Adrenal gland (tissue), 5 donors: ENCODE data around the gene ITM2C.

Experiments used
- POLR2A ChIP-seq, 2 donors: fragments of 450-650 bp; IDR thresholded peaks; one replicate each; pipeline ENCODE4 v1.6.1; 2017; ENCODE audit warnings: antibody characterized with exemption in 2 of 2, mild to moderate bottlenecking in 2 of 2, moderate library complexity in 1 of 2
- TF ChIP-seq, protein P1 (sequence below), 6 experiments: fragments of 450-650 bp in 4 of 6; fragments of 200-600 bp in 2 of 6; sonication (generic) in 1 of 6; IDR thresholded peaks; 1 replicate in 5 of 6; 2 replicates in 1 of 6; pipeline versions ENCODE4 v1.5.1 to v1.8.0; 2016 to 2021; ENCODE audit warnings: antibody characterized with exemption in 6 of 6, mild to moderate bottlenecking in 2 of 6, moderate library complexity in 1 of 6
- donor health status: DM: no; HTN: no; CAD: no.

DNA sequence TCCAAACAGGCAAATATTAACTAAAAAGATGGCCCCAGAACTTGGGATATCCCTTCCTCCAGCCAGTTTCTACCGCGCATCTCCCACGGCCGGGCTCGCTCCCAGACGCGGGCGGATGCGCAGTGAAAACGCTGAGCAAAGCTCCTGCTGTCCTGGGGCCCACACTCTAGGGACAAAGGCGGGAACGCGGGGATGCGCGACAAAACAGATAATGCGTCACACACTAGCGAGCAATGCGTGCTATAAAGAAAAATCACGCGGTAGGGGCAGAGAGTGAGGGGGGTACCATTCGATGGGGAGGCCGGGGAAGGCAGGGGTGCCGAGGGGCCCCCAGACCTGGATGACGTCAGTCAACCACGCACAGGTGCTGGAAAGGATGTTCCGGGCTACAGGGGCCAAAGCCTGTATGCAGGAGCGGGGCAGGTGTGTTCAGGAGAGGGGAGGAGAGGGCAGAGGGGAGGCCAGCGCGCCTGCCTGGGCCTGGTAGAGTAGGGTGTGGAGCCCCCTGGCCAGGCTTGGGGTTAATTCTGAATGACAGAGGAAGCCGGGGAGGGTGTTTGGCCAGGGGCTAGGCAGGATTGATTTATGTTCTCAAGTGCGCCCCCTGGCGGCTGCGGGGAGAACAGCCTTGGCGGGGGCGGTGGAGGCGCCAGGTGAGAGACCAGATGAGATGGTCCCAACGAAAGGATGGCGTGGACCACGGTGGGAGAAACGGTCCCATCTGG lies 14.9 kb upstream of the ITM2C start:
- TF ChIP-seq POLR2A (IDR thresholded peaks at IDR 0.05), result no peak
- TF ChIP-seq, protein P1, sequence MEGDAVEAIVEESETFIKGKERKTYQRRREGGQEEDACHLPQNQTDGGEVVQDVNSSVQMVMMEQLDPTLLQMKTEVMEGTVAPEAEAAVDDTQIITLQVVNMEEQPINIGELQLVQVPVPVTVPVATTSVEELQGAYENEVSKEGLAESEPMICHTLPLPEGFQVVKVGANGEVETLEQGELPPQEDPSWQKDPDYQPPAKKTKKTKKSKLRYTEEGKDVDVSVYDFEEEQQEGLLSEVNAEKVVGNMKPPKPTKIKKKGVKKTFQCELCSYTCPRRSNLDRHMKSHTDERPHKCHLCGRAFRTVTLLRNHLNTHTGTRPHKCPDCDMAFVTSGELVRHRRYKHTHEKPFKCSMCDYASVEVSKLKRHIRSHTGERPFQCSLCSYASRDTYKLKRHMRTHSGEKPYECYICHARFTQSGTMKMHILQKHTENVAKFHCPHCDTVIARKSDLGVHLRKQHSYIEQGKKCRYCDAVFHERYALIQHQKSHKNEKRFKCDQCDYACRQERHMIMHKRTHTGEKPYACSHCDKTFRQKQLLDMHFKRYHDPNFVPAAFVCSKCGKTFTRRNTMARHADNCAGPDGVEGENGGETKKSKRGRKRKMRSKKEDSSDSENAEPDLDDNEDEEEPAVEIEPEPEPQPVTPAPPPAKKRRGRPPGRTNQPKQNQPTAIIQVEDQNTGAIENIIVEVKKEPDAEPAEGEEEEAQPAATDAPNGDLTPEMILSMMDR (IDR thresholded peaks at IDR 0.05), result peak; percentile 48 to 79 (median 69)
